Lung microvascular endothelial cell (primary cell): Measurements from ENCODE around the gene GALR2. TPM values are rescaled to one million over a fixed set of nuclear protein-coding genes. Genes with fewer than 3 reads are reported as not detected.

ENCODE experiments used
- DNase-seq, 2 donors: peaks; one replicate each; pipeline versions ENCODE4 v3.0.0 to v3.0.0-alpha.2; 2010; ENCODE audit warnings: low read depth in 2 of 2
- total RNA-seq: library from RNA; depleted of rRNA; stranded (reverse); fragments of >200 nt; gene quantifications from 2 replicates; pipeline ENCODE4 v1.2.1, GENCODE V29; 2014

The GALR2 gene
- total RNA-seq, 1 donor from 2014 or later: 0.20 TPM

- DNase-seq: no peak
Observed at GRCh38 chr17:76094046-76094445, 19.5 kb downstream of the GALR2 start.

DNA sequence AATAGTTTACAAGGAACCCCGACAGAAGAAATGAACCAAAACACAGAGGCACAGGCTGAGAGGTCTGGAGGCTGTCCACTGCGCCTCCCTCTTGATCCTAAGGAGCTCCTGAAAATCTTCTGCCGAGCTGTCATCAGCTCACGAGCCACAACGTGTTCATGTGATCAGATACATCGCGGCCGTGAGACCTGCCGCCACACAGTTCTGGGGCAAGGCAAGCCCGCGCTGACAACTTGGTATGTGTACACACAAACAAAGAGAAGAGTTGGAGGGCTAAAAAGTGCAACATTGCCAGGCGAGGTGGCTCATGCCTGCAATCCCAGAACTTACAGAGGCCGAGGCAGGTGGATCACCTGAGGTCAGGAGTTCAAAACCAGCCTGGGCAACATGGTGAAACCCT, 21.4 kb downstream of the GALR2 start:
- no peak for DNase-seq

- no peak for DNase-seq
Observed at GRCh38 chr17:76097716-76098295, 23.2 kb downstream of the GALR2 start.

GRCh38 chr17:76102944-76103273, 28.3 kb downstream of the GALR2 start:
- no peak for DNase-seq

- peak; percentile 92 to 94 for DNase-seq
Observed at GRCh38 chr17:76103274-76104139, 28.9 kb downstream of the GALR2 start, which contains the start of gene EXOC7. Gene EXOC7, minus strand, starts transcription at chr17:76103787. Its CDS starts 95 bp downstream, at chr17:76103692.

- DNase-seq: no peak
Observed at GRCh38 chr17:76104140-76104895, 29.7 kb downstream of the GALR2 start.

DNA sequence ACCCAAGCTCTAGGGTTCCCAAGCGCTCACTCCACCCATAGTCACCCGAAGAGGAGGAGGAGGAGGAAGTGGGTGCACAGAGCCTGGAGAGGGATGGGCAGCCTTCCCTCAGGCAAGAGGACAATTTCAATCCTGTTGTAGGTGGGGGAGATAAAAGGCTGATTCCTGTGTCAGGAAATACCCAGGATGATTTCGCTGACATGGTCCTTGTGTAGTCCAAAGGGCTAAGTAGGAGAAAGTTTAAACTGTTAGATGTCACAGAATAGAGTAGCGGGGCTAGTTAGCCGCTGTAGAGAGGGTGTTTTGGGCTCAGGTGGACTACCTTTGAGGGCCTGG, 30.3 kb downstream of the GALR2 start:
- no peak for DNase-seq

DNA sequence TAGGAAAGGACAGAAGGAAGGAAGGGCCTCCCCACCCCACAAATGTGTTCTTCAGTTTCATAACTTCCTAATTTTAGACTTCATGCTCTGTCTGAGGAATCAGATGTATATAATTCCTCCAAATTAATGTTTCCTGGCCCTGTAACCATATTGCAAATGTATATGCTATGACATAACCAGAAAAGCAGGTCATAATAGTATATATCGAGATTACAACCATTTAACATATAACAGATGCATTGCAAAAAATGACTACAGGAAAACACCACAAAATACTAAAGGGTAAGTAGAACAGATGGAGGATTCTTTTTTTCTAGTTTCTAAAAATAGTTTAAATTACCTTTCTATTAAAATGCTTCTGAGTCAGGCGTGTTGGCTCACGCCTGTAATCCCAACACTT, 32.1 kb downstream of the GALR2 start:
- DNase-seq: no peak

- peak; percentile 30 to 34 for DNase-seq
Observed at GRCh38 chr17:76107509-76107908, 32.9 kb downstream of the GALR2 start.

- no peak for DNase-seq
Observed at GRCh38 chr17:76111956-76112355, 37.4 kb downstream of the GALR2 start.

DNA sequence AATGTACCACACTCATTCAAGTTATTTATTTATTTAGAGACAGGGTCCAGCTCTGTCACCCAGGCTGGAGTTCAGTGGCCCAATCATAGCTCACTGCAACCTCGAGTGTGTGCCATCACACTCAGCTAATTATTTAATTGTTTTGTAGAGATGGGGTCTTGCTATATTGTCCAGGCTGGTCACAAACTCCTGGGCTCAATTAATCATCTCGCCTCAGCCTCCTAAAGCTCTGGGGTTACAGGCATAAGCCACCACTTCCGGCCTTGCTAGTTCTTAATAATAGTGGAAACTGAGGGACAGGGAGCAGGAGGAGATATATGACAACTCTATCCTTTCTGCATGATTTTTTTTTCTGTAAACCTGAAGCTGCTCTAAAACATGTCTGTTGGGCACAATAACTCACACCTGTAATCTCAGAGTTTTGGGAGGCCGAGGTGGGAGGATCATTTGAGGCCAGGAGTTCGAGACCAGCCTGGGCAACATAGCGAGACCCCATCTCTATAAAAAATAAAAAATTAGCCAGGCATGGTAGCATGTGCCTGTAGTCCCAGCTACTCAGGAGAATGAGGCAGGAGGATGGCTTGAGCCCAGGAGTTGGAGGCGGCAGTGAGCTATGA, 40.7 kb downstream of the GALR2 start:
- no peak for DNase-seq

DNA sequence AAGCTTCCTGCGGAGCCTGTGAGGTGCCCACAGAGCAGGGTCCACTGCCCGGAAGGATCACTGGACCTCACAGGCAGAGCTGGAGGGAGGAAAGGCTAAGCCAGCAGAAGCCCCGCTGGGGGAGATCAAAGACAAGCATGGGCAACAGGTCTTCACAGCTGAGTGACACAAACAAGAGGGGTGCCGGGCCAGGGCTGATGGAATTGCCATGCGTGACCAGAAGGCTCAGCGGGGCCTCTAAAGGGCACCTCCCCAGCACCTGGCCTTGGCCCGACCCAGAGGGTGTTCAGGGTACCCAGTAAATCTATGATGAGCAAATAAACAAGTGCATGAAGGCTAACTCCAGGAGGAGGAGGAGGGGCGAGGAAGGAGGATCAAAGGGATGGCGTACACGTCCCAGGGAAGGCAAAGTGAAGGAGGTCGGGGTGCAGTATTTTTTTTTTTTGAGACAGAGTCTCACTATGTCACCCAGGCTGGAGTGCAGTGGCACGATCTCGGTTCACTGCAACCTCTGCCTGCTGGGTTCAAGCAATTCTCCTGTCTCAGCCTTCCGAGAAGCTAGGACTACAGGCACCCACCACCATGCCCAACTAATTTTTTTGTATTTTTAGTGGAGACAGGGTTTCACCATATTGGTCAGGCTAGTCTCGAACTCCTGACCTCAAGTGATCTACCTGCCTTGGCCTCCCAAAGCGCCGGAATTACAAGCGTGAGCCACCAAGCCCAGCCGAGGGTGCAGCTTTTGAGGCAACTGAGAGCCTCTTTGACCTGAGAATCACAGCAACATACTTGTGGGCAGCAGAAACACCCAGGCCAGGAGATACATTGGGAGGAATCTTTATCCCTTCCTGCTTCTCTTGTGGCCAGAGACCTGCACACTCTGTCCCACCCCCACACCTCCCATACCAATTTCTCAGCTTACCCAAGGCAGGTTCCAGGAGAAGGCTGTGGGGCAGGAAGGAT, 45.1 kb downstream of the GALR2 start:
- no peak for DNase-seq

DNA sequence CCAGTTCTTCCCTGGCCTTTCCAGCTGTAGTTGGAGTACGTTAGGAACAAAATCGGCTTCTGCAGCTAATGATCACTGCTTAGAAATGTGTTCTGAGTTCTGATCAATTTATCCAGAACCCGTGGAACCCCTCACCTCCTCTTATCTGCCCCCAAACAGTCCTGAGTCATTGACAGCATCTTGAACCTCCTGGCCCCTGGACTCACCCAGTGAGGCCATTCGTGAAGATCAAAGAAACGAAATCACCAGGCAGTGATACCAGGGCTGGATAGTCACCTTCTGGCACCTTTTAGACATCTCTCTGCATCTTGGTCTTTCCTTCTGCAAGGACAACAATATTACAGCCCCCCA, 46.1 kb downstream of the GALR2 start:
- DNase-seq: no peak

DNA sequence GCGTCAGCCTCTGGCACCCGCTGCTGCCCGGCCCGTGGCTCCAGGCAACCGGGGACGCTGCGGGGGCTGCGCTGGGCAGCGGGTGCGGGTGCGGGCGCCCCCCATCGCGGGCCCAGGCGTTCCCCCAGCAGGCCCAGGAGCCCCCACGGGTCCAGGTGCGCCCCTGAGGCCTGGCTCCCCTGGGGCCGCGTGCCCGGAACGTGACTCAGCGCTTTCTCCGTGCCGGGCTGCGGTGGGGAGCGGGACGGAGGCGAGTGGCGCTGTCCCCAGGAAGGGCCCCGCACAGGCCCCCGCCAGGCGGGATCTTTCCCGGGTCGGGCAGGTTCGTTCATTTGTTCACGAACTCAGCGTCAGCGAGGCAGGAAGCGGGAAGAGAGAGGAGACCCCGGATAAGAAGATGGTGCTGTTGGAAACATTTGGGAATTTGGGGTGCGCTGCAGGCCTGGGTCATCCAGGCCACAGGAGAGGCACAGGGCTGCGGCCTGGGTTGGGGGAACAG, 47.4 kb downstream of the GALR2 start:
- DNase-seq: peak in 1 of 2 donors; percentile 28

DNA sequence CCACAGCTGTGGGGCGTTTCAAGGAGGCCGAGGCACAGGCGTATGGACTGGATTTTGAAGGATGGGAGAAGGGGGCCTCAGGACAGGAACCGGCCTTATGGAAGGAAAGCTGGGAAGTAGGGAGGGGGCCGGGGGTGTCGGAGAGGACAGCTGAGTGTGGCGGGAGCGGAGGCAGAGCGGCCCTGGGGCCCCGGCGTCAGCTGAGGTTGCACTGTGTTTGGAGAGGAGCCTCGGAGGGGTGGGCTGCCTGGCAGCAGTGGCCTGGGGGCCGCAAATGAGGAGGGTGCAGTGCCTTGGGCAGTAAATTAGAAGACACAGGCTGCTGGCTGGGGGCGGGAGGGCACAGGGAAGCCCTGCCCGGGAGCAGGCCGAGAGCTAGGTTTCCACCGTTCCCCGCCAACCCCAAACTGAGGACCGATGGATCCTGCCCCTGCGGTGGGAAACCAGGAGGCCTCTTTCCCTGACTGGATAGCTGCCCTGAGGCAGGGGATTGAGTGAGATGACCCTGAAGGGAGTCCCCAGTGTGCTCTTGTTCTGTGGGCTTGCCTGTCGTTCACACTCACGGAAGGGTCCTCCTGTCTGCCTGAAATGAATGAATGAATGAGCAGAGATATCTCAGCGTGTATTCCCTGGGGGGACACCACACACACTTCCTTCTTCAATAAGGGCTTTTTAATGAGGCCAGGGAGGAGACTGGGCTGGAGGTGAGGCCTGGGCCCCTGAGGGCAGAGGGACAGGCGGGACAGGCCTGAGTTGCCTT, 48.0 kb downstream of the GALR2 start:
- DNase-seq: no peak

DNA sequence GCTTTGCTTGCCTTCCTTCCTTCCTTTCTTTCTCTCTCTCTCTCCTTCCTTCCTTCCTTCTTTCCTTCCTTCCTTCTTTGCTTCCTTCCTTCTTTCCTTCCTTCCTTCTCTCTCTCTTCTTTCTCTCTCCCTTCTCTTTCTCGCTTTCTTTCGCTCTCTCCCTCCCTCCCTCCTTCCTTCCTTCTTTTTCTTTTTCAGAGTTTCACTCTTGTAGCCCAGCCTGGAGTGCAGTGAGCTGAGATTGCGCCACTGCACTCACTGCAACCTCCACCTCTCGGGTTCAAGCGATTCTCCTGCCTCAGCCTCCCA, 48.6 kb downstream of the GALR2 start:
- no peak for DNase-seq

DNA sequence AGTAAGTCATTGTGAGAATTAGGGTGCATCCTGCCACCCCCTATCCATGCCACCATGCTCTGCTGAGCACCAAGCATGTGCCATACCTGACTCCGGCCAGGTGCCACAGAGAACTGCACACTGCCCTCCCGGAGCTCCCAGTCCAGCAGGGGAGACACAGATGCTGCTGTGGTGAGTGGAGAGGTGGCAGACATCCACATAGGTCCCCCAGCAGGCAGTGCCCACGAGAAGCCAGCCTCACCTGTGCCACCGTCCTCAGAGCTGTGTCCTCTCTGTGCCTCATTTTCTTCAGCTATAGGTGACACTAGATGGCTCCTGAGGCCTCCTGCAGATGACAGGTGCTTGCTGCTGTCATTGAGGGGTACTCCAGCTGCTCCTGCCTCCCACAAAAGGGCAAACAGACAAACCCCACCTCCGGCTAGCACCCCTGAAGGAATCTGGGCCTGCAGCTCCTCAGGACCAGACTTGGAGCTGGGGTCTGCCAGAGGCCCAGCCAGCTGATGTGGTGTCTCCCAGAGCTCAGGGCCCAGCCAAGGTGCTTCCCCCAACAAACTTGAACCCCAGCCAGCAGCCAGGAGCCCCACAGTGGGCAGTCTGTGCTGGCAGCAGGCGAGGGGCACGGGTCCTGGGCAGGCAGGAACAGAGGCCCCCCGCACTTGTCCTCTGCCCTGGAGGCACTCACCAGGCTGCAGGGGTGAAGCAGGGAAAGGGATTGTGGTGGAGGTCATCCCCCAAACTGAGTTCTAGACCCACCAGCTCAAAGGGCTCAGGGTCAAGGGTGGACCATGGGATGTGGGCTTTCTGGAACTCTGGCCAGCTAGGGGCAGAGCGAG, 49.4 kb downstream of the GALR2 start:
- no peak for DNase-seq

GRCh38 chr17:76124582-76125390, 50.2 kb downstream of the GALR2 start:
- DNase-seq: no peak

DNA sequence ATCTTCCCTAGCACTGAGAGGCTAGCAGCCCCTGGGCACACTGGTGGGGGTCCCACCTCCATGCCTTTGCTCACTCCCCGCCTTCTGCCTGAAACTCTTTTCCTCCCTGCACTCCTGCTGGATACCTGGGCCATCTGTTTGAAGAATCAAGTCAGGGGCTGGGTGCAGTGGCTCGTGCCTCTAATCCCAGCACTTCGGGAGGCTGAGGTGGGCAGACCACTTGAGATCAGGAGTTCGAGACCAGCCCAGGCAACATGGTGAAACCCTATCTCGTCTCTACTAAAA, 50.8 kb downstream of the GALR2 start:
- DNase-seq: no peak
